Measurements from ENCODE around the gene P4HB.

DNA sequence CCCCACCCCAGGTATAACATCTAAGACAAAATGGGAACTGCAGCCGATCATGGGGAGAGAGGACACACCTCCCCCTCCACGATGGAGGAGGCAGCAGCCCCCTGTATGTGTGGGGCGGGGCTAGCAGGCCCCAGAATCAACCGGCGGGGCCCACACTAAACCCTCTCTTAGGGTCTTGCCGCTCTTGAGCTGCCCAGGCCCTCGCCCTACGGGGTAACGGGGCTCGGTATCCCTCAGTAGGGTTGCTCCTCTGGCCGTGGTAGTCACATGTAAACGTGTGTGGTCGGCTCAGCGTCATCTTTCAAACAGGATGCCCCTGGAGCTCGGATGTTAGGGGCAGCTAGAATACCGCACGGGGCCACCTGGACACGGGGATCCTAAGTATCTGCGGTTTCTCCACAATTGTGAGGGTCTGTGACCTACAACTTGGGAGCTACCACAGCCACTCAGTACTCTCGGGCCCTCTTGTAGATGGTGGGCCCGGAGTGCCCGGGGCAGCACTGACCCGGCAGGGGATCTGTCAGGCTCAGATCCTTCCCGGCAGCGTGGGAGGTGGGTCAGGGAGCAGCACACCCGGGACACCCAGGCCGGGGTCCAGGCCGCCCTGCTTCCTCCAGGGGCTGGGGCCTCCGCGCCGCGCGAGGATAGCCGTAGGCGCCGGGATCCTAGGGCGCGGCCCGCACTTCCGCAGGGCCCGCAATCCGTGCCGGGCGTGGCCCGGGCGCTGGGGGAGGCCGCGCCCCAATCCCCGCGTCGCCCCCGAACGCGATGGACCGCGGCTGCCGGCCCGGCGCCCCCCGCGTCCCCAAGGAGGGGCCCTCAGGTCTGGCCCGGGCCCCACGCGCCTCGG lies 10.0 kb upstream of the P4HB start:
- TF ChIP-seq, protein P1, sequence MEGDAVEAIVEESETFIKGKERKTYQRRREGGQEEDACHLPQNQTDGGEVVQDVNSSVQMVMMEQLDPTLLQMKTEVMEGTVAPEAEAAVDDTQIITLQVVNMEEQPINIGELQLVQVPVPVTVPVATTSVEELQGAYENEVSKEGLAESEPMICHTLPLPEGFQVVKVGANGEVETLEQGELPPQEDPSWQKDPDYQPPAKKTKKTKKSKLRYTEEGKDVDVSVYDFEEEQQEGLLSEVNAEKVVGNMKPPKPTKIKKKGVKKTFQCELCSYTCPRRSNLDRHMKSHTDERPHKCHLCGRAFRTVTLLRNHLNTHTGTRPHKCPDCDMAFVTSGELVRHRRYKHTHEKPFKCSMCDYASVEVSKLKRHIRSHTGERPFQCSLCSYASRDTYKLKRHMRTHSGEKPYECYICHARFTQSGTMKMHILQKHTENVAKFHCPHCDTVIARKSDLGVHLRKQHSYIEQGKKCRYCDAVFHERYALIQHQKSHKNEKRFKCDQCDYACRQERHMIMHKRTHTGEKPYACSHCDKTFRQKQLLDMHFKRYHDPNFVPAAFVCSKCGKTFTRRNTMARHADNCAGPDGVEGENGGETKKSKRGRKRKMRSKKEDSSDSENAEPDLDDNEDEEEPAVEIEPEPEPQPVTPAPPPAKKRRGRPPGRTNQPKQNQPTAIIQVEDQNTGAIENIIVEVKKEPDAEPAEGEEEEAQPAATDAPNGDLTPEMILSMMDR (IDR thresholded peaks at IDR 0.05) = no peak
- peak in 1 of 2 donors; percentile 34 for TF ChIP-seq POLR2A (IDR thresholded peaks at IDR 0.05)
